Pons (tissue), 1 donor: ENCODE data around the gene PPM1A.

ENCODE experiments used
- DNase-seq: peaks from one replicate; pipeline ENCODE4 v3.0.0-alpha.2; 2016; ENCODE audit warnings: low spot score

The PPM1A gene

DNA sequence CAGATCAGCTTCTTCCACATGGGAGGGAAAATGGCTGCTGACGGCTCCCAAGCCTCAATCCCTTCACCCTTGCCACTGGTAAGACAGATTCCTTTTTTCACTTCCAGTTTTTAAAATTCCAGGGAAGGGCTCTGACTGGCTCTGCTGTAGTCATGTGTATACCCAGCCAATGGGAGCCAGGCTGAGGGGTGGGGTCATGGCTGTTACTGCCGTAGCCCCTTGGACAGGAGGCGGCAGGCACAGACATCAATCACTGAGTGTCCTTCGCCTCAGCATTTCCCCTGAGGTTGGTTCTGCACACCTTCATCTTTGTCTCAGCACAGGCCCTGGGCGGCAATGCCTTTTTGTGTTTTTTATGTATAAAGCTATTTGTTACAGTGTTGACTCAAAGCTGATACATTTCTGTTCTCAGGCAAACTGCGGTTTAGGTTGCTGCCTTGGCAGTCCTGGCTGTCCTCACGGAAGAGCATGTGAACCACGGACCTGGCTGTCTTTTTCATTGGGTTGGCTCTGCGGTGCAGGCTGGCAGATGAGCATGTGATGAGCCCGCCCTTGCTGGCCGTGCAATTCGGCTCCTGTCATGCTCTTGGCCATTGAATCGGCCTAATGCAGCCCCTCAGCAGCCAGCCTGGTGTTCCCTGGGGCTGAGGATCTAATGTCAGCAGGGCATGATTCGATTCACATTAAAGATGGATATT is 74.3 kb downstream of the PPM1A start:
- no peak for DNase-seq

- no peak for DNase-seq
Observed at GRCh38 chr14:60324837-60325236, 75.8 kb downstream of the PPM1A start.

DNA sequence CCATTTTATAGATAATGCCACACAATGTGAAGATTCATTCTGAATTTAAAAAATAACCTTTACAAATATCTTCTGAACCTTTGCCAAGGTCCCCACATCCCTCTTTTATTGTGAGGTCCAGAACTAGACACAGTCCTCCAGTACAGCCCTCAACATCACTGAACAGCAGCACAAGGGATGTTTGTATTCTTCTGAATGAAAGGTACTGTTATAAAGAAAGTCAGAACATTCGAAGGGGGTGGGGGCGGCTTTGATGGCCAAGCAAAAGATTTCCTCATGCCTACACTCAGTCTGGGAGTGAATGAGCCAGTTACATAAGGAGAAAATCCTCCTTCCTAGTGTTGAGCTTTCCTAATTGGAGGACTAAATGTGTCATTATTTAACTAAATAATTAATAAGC is 77.3 kb downstream of the PPM1A start:
- DNase-seq: peak; percentile 44

DNA sequence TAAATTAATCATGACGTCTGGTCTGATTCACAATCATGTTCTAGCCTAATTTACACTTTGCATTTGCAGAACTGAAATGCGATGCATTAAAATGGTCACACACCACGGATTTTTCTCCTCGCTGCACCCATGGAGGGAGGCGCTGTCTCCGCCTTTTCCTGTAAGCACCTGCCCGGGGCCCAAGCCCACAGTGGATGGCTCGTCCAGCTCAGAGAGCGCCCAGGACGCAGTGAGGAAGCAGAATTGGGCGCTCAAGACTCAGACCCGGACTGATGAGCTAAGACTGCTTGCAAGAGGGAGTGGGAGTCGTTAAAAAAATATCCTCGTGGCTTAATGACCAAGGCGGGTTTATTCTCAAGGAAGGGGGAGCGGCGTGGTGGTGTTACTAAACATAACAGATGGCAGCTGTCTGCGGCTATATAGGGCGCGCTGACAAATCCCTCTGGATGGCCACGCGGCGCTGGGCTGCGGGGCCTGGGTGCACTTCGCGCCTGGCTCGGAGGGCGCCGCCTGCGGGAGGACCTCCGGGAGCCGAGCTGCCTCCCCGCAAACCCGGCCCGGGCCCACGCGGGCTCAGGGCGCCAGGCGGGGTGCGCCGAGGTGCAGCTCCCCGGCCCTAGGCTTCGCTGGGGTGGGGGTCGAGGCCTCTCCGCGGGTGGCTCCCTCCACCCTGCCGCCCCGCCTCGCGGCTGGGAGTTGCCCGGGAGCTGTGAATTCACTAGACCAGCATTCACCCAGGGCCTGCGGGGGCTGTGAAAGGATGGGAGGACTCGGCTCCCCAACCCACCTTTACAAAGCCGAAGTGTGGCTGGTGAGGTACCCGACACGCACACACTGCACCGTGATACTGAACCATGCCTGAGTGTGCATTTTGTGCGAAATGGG is 78.7 kb downstream of the PPM1A start:
- no peak for DNase-seq

DNA sequence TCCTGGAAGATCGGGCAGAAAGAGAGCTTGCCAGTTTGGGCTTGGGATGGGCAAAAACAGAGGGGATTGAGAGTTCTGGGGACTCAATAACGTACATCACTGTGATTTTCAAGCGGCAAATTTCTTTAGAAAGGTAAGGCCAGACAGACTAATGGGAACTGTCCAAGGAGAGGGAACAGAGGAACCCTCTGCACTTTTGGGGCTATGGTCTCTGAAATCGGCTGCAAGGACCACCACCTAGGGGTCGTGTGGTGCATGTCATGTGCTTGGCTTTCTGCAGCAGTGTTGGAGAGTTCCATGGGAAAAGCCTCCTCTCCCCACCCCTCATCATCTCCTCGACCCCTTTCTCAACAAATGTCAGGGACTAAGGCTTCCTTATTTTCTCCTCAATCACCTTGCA is 79.6 kb downstream of the PPM1A start:
- DNase-seq: no peak

DNA sequence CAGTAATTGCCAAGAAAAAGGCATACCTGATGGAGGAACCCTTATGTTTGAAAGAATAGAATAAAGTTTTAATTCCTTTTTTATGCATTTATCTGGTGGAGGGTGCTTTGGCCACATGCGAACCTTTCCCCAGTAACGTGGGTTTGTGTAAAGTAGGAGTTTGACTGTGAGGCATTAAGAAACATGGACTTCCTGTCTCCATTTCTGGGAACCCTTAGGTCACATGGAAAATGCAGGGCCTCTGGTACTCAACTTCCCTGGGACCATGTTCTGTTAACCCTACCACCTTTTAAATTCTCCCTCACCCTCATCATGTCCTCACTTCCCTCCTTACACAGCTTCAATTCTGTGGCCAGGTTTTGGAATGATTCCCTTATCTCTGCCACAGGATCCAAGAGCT is 80.3 kb downstream of the PPM1A start:
- no peak for DNase-seq

DNA sequence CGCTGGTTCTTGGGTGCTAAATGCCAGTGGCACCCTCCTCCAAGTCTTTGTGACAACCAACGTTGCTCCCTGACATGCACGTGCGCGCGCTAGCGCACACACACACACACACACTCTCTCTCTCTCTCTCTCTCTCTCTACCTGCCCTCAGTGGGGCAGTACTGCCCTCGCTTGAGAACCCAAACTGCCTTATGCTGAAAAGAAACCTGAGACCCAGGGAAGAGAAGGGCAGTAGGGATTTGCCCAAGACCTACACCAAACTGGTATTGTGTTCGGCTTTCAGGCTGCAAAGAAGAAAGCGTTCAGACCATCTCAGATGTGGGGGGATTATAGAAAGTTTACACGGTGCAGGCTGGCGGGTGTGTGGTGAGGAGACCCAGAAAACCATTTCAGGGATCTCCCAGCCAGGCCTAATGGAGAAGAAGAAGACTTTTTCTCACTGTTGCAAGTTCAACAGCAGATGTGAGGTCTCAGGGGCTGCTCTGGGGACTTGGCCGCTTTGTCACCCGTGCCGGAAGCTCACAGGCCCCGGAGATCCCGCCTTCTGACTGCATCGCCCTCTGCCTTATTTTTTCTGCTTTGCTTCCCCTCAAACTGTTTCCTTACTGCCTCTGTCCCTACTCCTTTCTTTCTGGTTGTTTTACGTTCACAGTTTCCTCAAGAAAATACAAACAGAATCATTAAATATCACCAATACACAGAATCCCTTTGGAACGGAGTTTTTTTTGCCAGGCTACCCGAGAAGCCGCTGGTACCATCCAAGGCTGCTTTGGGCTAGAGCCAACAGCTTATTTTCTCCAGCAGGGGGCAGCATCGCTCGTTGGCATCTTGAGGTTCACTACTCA is 82.4 kb downstream of the PPM1A start:
- peak; percentile 64 for DNase-seq

DNA sequence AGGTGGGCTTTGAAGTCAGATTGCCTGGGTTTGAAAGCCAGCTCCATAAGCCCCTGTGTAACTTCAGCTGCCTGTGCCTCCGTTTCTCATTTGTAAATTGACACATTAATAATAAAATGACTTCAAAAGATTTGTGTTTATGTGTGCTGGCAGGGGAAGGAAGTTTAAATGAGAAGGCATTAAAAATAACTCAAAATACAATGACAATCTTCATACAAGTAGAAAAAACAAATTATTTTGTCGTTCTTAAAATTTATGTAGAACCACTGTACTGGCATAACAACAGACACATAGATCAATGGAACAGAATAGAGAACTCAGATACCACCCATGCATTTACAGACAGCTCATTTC is 83.0 kb downstream of the PPM1A start:
- DNase-seq: no peak

DNA sequence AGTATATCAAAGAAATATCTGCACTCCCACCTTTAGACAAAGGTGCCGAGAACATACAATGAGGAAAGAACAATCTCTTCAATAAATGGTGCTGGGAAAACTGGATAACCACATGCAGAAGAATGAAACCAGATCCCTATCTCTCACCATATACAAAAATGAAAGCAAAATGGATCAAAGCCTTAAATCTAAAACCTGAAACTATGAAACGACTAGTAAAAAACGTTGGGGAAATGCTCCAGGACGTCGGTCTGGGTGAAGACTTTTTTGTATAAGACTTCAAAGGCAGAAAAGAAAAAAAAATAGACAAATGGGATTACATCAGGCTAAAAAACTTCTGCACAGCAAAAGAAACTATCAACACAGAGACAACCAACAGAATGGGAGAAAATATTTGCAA is 83.8 kb downstream of the PPM1A start:
- DNase-seq: no peak

DNA sequence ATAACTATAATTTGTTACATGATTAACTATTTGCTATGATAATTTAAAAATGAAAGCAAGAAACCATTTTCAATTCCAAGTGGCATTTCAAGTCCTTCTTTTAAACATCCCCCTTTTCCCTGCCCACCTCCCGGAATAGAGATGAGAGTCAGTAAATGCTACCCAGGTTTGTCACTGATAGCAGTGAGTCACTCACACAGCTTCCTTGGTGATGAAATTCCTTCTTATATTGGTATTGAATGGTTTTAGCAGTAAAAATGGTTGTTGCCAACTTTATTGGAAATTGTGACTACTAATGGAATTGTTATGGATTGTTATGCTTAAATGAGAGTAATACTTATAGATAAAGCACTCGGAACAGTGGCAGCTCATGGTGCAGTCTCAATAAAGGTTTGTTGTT is 90.5 kb downstream of the PPM1A start:
- no peak for DNase-seq

- no peak for DNase-seq
Observed at GRCh38 chr14:60343571-60344071, 94.6 kb downstream of the PPM1A start.

DNA sequence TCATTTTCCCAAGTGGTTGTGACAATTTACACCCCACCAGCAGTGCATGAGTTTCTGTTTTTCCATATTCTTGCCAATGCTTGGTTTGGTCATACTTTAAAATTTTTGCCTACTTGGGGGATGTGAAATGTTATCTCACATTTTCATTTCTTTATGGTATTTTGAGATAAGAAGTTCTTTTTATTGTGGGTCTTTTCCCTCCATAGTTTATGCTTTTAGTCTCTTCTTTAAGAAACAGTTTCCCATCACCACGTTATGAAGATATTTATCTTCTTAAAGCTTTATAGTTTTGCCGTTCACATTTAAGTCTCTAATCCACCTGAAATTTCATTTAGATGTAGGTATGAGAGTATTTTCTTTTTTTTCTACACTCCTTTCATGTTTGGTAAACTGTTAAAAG is 95.7 kb downstream of the PPM1A start:
- no peak for DNase-seq

- DNase-seq: no peak
Observed at GRCh38 chr14:60346706-60347105, 97.7 kb downstream of the PPM1A start.

DNA sequence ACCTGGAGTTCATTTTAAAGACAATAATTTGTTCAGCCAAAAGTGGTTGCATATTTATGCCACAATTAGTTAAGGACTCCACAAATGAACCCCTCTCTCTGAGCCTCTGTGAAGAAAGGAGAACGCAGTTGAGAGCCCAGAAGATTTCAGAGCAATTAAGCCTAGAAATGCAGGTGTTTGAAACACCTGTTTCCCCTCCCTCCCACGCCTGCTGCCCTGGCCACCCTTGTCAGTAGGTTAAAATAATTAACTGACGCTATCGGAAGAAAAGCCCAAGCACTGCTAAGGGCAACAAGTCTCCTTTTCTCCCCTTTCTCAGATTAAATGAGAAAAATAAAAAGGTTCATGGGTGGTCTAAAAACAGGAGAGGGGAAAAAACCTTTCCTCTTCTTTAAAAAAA is 99.2 kb downstream of the PPM1A start:
- DNase-seq: no peak
